Activated CD4-positive, alpha-beta T cell treated with anti-CD3 and anti-CD28 coated beads, Interleukin-2, Interleukin-6, amounts not matched to agents 100 ng/mL and 50 ng/mL, durations not matched to agents 16 hours and 8 hours (primary cell): ENCODE results near the gene ZNF462.

Experiments used
- DNase-seq: peaks from one replicate; pipeline ENCODE4 v3.0.0-alpha.2; 2020

ZNF462 gene

DNA sequence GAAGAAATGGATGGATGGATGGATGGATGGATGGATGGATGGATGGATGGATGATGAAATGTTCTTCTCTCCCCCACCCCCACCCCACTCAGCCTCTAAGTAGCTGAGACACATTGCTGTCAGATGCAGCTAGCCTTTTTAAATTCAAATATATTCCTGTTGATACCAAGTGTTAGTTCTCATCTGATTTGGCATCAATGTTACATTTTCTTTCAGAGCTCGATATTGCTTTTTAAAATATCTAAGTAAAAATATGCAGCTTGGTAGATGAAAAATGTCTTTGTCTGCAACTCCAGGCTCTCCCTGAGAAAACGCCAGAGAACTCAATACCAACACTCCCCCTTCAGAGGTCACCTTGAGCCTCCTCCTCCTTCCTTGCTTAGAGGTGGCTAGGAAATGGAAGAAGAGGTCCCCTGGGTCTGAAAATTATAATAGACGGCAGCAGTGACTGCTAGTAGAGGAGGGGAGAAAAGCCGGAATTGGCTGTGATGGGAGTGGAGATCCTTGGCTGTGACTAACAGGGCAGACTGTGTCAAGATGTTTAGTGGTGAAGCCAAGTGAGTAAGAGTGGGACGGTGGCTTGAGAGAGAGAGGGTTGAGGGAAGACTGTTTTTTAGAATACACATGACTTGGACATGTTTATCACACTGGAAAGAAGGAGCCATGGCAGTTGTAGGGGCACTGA is 156.0 kb downstream of the ZNF462 start:
- no peak for DNase-seq

DNA sequence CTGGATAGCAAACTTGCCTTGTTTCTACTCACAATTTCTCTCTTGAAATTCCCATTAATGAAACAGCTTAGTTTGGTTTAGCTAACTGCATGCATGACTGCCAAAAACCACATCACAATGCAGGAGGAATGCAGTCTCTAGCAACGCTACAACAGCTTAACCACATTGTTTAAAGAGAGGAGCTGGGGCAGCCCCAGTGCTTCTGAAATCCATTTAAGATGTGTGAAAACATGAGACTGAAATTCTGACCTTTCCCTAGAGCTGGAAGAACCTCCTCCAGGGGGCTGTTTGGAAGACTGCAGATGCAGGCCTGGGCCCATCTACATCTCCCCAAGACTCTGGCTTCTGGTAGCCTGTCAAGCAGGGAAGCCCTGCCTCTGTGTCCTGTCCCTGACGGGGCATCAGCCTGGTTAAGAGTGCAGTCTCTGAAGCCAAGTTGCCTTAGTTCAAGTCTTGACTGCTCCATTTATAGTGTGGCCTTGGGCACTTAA is 157.1 kb downstream of the ZNF462 start:
- no peak for DNase-seq

- no peak for DNase-seq
Measured at GRCh38 chr9:107024193-107024592, 161.2 kb downstream of the ZNF462 start.

GRCh38 chr9:107025260-107026035 is 162.5 kb downstream of the ZNF462 start:
- DNase-seq = no peak

- DNase-seq = no peak
Measured at GRCh38 chr9:107029146-107029545, 166.2 kb downstream of the ZNF462 start.

GRCh38 chr9:107033966-107034365 is 171.0 kb downstream of the ZNF462 start:
- no peak for DNase-seq

DNA sequence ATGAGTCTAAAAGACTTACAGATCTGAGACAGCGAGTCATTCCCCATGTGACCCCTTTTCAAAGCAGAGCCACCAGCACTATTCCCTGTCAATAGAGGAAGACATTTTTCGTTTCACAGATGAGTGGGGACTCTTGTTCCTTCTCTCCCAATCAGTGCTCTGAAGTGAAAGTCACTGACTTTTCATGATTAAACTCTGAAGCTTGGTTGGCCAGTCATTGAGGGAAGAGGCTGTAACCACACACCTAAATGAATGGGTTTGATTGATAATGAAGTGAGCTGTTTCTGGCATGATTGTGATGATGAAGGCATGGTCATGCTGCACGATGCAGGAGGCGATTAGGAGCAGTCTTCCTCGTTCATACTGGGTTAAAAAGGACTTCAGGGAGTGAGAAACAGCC is 171.9 kb downstream of the ZNF462 start:
- no peak for DNase-seq

GRCh38 chr9:107036367-107036766 is 173.4 kb downstream of the ZNF462 start:
- DNase-seq = no peak

- DNase-seq = no peak
Measured at GRCh38 chr9:107039542-107039941, 176.6 kb downstream of the ZNF462 start.

DNA sequence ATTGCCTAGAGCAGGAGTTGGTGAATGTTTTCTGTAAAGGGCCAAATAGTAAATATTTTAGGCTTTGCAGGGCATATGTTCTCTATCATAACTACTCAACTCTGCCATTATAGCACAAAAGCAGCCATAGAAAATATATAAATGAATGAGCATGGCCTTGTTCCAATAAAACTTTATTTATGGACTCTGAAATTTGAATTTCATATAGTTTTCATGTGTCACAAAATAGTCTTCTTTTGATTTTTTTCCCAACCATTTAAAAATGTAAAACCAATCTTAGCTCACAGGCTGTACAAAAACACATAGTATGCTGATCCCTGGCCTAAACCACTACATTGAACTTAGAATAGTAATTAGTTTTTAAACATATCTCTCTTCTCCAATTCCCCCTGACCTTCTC is 179.6 kb downstream of the ZNF462 start:
- DNase-seq = no peak

DNA sequence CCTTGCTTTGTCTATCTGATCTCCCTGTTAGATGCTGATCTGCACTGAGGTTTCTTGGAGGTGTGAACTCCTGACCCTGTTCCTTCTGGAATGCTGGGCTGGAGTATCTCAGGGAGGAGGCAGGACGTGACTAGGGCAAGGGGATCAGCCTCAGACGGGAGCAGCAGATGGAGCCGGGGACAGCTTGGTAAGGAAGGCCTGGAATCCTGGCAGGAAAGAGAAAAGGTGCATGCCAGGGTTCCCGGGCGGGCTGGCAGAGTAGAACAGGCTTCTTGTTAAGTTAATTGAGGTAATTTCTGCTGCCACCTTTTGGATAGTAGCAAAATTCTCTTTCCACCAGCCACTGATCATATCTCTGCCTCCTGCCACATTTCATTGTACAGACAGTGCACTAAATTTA is 180.9 kb downstream of the ZNF462 start:
- DNase-seq = no peak

GRCh38 chr9:107044872-107045271 is 181.9 kb downstream of the ZNF462 start:
- DNase-seq = peak; percentile 15

GRCh38 chr9:107046692-107047091 is 183.7 kb downstream of the ZNF462 start:
- no peak for DNase-seq

DNA sequence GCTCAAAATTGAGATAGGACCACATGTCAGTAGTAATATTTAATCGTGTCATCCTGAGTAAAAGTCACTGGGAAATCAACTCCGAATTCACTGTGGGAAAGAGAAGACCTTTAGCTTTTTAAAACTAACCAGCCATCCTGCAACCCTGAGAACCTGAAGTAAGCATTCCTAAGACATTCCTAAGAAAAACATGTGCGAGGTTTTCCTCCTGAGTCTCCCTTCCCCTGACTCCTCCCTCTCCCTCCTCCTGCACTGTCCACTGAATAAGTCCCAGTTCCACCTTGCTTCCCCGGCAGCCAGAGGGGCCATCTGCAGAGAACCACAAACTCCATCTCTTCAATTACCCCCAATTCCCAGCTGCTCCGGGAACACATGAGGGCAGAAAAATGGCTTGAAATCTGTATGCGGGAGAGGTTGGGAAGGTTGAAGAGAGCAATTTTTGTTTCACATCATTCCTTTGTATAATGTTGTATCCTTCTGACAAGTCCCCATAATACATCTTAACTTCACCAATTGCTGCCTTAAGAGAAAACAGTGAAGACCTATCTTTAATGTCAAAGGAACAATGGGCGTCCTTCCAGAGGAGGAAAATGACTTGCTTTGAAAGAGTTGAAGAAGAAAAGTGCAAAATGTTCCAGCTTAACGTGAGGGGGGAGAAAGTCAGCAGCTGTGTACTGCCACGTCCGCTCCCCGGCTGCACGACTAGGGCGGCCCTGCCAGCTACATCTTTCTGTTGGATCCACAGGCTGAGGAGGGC is 186.3 kb downstream of the ZNF462 start:
- no peak for DNase-seq

DNA sequence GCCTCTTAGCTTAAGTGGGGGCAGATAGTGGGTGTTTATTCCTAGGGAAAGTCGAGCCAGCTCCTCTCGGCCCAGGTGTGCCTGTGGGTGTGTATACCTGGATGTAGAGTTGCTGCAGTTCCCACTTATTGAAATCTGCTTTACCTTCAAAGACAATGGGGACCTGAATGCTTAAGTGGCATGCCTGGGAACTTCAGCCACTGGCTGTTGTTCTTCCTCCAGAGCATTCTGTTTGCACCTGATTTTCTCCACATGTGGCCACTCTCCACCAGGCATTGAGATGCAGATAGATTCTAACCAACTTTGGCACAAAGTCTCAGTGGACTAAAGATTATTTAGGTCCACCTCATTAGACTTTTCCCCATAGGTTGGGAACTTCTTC is 186.8 kb downstream of the ZNF462 start:
- DNase-seq = no peak

DNA sequence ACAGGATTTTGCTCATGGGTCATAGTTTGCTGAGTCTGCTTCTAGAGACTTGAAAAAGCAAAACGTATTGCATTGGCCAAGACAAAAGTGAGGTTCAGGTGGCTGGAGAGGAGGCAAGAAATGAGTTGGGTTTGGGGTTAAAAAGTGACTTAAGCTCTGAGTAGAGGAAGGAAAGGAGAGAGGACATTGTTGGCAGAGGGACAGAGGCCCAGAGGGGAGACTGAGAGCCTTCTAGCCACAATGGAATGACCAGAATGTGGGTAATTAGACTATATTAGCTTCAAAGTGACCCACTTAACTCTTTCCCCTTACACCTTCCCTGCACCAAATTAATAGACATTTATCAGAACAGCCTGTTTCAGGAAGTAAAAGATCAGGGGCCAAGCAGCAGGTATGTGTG is 188.4 kb downstream of the ZNF462 start:
- no peak for DNase-seq

DNA sequence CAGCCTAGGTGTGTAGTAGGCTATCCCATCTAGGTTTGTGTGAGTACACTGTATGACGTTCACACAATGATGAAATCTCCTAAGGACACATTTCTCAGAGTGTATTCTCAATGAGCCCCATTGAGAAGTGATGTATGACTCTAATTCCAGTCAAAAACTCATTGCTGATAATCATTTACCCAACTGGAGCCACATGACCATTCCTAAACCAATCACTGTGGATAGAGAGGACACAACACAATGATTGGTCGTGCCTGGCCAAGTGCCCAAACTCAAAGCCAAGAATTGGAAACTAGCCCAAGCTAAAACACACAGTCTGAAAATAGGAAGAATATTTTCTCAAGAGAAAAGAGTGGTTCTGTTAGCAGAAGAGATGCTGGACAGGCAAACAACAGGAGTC is 191.2 kb downstream of the ZNF462 start:
- no peak for DNase-seq

GRCh38 chr9:107059220-107059619 is 196.3 kb downstream of the ZNF462 start:
- DNase-seq = no peak

DNA sequence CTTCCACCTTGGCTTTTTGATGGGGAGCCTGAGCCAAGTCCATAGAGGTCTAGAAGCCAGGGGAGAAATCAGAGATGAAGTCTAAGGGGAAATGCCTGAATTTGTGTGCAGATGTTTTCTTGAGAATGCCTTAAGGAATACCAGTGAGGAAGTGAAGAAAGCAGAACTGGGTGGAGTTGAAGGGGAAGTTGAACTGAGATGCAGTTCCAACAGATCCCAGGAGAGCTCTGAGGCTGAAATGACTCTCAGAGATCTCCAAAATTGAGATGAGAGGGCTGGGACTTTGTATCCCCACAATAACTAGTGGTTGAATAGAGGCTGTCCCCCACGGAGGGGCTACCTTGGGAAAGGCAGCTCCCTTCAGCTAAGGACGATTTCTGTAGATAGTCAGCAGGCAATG is 197.1 kb downstream of the ZNF462 start:
- DNase-seq = no peak
